Measurements from ENCODE around the gene RAB6A.

The RAB6A gene

DNA sequence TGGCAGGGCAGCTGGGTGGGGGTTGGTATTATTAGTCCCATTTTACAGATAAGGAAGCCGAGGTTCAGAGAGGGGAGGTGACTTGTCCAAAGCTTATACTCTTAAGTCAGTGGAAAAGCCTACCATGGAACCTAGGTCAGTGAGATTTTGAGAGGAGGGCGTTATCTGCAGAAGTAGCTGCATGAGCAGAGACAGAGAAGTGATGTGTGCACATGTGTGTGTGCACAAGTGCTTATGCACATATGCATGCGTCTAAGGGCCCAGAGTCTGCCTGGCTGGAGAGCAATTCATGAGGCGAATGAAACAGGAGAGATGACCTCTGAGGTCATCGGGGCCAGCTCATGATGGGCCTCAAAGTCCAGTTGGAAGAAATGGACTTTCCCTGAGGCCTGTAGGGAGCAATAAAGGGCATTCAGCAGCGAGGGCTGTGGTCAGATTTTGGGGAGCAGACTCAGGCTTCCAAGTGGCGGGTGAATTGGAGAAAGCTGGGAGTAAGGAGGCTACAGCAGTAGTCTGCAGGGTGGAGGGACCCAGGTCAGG, 106.3 kb downstream of the RAB6A start:
- no peak for DNase-seq (ENCODE audit: low read depth in 2 of 2)

DNA sequence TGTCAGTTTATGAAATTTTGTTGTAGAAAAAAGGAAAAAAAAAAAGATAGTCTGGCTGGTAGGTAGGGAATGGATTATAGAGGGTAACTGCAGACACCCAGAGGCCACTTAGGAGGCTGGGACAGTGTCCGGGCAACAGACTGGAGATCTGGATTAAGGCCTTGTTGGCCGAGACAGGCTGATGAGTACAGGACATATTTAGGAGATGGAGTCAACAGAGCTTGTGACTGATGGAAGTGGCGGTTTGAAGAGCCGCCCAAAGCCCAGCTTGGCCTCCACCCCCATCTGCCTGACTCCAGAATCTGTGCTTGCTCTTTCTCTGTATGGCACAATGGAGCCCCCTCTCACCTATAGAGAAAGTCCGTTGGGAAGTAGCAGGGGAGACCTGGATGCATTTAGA, 106.9 kb downstream of the RAB6A start:
- DNase-seq (ENCODE audit: low read depth in 2 of 2): no peak

DNA sequence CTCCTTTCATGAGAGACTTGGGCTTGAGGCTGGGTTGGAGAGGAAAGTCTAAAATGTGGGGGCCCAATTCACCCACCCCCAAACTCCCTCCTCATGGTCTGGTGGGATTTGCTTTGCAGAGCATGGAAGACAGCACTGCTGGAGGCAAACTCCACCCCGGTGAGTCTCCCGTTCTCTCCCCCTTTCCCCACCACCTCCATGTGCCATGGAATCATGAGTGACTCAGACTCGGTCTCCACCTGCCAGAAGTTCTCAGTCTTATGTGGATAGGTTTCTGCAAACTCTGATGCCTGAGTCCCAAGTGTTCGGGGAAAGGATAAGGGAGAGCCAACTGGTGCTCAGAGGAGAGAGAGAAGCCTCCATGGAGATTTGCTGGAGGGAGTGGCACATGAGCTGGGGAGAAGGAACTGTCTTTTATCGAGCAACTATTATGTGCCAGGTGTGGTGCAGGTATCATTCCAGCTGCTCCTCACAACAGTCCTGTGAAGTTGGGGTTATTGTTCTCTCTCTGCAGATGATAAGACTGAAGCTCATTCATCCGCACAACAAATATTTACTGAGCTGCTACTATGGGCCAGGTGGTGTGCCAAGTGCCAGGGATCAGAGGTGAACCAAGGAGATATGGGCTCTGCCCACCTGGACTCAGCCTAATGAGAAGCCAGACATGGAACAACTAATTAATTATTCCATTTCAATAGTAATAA, 107.9 kb downstream of the RAB6A start:
- DNase-seq (ENCODE audit: low read depth in 2 of 2): no peak

DNA sequence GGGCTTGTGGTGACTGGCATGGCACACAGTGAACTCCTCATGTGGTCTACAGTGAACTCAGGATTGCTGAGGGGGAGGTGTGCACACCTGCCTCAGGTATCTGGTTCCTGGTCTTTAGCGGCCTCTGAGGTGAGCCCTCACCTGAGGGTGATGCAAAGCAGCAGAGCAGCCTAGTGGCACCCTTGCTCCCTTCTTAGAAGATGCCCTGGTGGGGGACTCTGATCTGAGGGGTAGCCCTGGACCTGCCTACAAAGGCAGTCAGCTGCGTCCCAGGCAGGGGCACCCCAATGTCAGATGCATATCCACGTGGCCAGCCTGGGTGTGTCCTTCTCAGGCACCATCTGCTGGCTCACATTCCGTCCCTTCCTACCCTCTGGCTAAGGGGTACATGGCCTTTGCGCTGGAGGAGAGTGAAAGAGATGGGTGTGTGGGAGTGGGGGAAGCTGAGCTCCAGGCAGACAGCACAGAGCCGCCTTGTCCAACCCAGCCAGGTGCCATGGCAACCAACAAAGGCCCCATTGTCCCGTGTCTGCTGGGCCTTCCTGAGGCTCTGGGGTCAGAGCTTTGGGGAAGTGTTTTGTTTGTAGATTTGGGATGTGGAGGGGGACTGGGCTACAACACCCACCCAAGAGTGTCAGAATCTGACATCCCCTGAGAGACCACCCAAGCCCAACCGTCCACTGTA, 108.7 kb downstream of the RAB6A start:
- no peak for DNase-seq (ENCODE audit: low read depth in 2 of 2)

GRCh38 chr11:73651661-73652045, 109.2 kb downstream of the RAB6A start:
- DNase-seq (ENCODE audit: low read depth in 2 of 2): no peak

DNA sequence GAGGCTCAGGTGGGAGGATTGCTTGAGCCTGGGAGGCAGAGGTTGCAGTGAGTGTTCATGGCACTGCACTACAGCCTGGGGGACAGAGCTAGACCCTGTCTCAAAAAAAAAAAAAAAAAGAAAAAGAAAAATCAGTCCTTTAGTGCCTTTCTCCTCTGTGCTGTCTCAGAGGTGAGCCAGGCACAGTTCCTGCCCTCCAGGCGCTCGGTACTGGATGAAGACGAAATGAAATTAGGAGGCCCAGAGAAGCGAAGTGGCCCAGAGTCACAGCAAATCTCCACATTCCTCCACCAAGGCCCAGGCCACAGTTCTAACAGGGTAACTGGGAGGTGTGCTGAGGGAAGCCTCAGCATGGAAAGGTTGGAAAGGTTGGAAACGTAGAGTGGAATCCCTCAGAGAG, 109.6 kb downstream of the RAB6A start:
- DNase-seq (ENCODE audit: low read depth in 2 of 2): no peak

GRCh38 chr11:73650400-73650799, 110.5 kb downstream of the RAB6A start:
- DNase-seq (ENCODE audit: low read depth in 2 of 2): no peak

DNA sequence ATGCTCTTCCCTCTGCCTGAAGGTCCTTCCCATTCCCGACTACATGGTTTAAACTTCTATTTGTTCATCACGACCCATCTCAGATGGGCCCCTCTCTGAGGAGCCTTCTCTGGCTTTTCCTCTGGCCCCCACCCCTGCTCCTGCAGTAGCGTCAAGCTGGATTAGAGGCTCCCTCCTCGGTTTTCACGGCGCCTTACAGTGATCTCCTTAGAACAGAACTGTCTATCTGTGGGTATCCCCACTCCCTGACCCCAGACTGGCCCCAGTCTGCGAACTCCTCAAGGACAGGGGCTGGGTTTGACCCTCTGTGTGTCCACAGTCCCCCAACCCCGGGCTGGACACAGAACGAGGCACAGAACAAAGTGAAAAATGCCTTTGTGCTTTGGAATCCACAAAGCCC, 111.7 kb downstream of the RAB6A start:
- no peak for DNase-seq (ENCODE audit: low read depth in 2 of 2)

DNA sequence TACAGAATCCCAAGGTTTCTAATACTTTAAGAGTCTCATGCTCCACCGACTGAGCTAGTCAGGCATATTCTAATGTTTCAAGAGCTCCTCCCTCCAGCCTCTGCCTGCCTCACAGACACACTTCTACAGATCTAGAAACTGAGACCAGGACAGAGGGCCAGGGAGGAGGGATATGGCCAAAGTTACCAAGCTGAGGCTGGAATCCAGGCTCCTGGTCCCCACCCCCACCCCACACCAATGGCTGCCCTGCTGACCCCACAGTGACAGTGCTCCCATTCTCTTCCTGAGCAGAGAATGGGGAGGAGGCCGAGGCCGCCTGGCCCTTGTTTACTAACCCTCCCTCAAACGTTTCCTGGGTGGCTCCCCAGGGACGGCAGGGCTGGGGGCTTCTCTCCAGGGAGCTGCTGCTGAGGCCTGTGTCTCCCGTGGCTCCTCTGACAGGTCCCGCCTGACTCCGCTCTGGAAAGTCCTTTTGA, 112.3 kb downstream of the RAB6A start:
- no peak for DNase-seq (ENCODE audit: low read depth in 2 of 2)

- DNase-seq (ENCODE audit: low read depth in 2 of 2): no peak
These were observed 112.8 kb downstream of the RAB6A start for GRCh38 chr11:73648121-73648520.

- DNase-seq (ENCODE audit: low read depth in 2 of 2): peak; percentile 88 to 91
These were observed 113.3 kb downstream of the RAB6A start for GRCh38 chr11:73647459-73648100.

GRCh38 chr11:73645972-73646631, 114.8 kb downstream of the RAB6A start, which contains the start of gene PLEKHB1:
TSS of gene PLEKHB1 (plus strand) at chr11:73646581. CDS start at chr11:73646609, 28 bp downstream.
- no peak for DNase-seq (ENCODE audit: low read depth in 2 of 2)

DNA sequence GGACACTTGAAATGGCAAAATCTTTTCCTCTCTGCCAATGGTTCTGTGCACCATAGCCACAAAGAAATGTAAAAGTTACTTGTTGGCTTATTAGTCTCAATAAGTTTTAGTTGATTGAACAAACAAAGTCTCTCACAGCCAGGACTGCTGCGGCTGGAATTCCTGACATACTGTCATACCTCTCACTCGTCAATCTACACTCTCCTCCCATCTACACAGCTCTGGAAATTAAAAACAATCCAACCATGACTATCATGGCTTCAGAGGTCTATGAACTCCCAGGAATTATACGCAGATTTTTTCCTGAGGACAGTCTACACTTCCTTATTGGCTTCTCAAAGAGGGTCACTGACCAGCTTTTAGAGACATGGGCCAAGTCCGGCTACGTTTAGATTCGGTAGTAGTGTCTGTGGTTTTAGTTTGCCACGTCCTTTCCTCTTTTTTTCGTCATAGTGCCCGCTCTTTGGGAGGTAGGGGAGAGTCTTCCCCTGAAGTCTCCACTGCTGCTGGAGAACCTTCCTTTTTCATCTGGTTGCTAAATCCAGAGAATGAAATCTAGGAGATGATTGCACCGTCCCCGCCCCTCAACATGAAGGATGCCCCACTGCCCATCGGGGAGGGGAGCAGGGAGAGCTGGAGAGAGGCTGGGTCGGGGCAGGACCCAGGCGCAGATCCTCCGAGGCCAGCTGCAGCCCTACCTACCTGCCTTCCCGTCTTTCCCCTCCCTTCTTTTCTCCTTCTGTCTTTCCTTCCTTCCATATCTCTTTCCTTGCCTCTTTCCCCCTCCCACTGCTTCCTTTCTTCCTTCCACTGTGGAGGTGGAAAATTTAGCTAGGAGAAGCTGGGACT, 115.5 kb downstream of the RAB6A start:
- DNase-seq (ENCODE audit: low read depth in 2 of 2): no peak

DNA sequence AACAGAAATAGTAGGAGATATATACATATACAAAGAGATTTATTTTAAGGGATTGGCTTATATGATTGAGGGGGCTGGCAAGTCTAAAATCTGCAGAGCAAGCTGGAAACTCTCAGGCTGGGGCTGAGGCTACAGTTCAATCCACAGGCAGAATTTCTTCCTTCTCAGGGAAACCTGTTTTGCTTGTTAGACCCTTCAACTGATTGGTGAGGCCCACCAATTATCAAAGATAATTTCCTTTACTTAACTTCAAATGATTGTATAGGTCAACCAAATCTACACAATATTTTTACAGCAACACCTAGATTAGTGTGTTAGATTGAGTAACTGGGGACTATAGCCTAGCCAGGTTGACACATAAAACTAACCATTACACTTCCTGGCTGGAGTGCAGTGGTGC, 119.2 kb downstream of the RAB6A start:
- no peak for DNase-seq (ENCODE audit: low read depth in 2 of 2)

- DNase-seq (ENCODE audit: low read depth in 2 of 2): no peak
These were observed 120.3 kb downstream of the RAB6A start for GRCh38 chr11:73640592-73640991.

DNA sequence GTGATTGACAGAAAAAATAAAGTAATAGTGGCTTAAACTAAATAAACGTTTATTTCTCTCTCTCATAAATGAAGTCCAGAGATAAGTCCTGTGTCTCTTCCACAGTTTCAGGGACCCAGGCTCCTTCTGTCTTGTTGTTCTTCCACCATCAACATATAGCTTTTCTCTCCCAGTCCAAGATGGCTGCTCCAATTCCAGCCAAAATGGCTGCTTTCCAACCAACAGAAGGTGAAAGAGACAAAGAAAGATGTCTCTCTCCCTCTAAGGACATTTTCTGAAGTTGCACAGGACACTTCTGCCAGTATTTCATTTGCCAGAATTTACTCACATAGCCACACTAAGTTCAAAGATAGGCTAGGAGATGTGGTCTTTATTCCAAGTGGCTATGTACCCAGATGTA, 123.9 kb downstream of the RAB6A start:
- no peak for DNase-seq (ENCODE audit: low read depth in 2 of 2)

DNA sequence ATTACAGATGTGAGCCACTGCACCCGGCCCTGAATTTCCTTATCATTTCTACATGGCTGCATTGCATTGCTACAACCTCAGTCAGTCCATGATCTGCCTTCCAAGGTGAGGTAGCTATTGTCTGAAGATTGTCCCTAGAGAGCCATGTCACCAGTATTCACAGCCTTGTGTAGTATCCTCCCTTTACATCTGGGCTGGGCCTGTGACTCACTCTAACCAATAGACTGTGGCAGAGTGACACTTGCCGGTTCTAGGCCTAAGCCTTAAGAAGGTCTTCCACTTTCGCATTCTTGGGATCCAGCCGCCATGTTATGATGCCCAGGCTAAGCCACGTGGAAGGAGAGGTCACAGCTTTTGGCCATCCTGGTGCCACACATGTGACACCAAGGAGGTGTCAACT, 124.6 kb downstream of the RAB6A start:
- no peak for DNase-seq (ENCODE audit: low read depth in 2 of 2)

DNA sequence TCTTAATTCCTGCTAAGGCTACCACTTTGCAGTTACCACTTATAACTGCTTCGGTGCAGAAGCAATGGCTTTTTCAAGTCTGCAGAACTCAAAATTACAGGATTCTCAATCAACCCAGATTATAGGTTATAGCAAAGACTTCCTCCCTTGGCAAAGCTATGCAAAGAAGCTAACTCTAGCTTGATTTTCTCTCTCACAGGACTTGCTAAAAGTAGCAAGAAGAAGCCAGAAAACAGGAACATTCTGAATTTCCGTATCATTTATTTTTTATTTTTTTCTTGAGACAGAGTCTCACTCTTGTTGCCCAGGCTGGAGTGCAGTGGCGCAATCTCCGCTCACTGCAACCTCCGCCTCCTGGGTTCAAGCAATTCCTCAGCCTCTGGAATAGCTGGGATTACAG, 125.2 kb downstream of the RAB6A start:
- DNase-seq (ENCODE audit: low read depth in 2 of 2): no peak

- no peak for DNase-seq (ENCODE audit: low read depth in 2 of 2)
These were observed 126.9 kb downstream of the RAB6A start for GRCh38 chr11:73633999-73634398.

- no peak for DNase-seq (ENCODE audit: low read depth in 2 of 2)
These were observed 127.9 kb downstream of the RAB6A start for GRCh38 chr11:73632996-73633395.

GRCh38 chr11:73629907-73630306, 131.0 kb downstream of the RAB6A start:
- no peak for DNase-seq (ENCODE audit: low read depth in 2 of 2)

Data from stimulated activated CD8-positive, alpha-beta memory T cell treated with anti-CD3 and anti-CD28 coated beads, Interleukin-2, amount 100 ng/mL, for 48 hours (primary cell).